Astrocyte of the hippocampus (primary cell): ENCODE measurements around the gene KRT17.

ENCODE experiments used
- DNase-seq: peaks from one replicate; pipeline ENCODE4 v3.0.0; 2011; ENCODE audit warnings: low read depth, low spot score

Gene KRT17

GRCh38 chr17:41575336-41575735 lies 49.0 kb downstream of the KRT17 start:
- no peak for DNase-seq

- DNase-seq: no peak
Measured at GRCh38 chr17:41571561-41572434, 52.6 kb downstream of the KRT17 start, which contains the start of gene KRT9. KRT9 (minus strand) TSS chr17:41572059; CDS start chr17:41571992, 67 bp downstream.
